GM12874 (cell line): ENCODE data around the gene ROPN1L.

Source experiments
- TF ChIP-seq, protein P1 (sequence below): IDR thresholded peaks from 2 replicates; pipeline ENCODE4 v1.5.1; 2011; ENCODE audit warnings: low read depth, mild to moderate bottlenecking, control low read depth, low read length, moderate library complexity; ENCODE audit not compliant: insufficient read depth

The ROPN1L gene

DNA sequence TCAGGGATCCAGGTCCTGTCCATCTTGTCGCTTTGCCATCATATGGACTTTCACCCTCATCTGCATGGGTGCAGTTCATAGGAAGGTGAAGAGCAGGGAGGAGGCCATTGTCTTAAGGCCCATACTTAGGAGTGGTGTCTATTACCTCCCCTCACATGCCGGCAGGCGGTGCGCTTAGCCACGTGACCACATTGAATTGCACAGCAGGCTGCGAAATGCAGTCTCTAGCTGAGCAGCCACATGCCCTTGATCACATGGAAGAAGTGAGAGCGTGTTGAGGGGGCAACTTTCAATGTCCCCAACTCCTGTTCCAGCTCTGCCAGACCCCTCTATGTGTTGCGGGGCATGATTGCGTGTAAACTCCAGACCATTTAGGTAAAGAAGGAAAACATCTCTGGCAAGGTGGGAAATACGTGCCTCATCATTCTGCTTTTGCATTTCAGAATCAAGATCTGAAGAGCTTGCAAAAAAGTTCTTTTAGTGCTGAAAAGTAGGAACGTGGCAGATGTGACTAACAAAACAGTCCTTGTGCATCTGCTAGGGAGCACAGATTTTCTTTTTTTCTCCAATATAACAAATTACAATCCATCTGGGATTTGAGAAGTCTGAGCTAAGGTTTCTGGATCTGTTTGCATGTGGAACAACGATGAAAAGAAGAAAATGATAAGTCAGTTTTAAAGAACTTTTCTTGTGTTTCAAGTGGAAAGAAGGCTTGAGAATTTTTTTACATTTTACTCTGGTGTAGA is 34.4 kb downstream of the ROPN1L start:
- TF ChIP-seq, protein P1, sequence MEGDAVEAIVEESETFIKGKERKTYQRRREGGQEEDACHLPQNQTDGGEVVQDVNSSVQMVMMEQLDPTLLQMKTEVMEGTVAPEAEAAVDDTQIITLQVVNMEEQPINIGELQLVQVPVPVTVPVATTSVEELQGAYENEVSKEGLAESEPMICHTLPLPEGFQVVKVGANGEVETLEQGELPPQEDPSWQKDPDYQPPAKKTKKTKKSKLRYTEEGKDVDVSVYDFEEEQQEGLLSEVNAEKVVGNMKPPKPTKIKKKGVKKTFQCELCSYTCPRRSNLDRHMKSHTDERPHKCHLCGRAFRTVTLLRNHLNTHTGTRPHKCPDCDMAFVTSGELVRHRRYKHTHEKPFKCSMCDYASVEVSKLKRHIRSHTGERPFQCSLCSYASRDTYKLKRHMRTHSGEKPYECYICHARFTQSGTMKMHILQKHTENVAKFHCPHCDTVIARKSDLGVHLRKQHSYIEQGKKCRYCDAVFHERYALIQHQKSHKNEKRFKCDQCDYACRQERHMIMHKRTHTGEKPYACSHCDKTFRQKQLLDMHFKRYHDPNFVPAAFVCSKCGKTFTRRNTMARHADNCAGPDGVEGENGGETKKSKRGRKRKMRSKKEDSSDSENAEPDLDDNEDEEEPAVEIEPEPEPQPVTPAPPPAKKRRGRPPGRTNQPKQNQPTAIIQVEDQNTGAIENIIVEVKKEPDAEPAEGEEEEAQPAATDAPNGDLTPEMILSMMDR: no peak

DNA sequence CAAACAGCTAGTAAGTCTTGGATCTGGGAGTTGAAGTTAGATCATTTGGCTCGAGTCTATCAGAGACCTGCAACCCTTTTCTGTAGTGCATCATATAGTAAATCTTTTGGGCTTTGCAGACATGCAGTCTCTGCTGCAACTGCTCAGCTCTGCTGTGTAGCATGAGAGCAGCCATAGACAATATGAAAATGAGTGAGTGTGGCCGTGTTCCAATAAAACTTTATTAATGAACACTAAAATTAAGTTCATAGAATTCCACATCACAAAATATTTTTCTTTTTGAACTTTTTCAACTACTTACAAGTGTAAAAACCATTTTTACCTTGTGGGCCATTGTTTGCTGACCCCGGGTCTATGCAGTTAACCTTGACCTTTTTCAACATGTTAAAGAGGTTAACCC is 35.2 kb downstream of the ROPN1L start:
- TF ChIP-seq, protein P1: no peak

DNA sequence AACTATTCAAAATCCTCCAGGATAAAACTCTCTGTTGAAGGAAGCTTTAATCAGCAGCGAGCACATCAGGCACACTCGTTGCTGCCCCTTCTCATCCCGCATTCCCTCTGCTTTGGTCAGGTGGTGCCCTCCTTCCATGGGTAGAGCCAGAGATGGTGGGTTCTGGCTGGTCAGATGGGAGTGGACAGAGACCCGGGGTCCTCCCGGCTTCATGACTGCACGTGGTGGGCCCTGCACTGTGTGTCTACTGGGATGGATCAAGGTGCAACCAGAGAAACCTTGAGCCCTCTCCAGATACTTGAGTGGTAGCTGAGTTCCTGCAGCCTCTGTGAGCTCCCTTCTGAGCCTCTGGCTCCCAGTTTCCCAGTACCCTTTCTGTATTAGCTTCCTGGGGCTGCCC is 36.3 kb downstream of the ROPN1L start:
- TF ChIP-seq, protein P1: no peak

DNA sequence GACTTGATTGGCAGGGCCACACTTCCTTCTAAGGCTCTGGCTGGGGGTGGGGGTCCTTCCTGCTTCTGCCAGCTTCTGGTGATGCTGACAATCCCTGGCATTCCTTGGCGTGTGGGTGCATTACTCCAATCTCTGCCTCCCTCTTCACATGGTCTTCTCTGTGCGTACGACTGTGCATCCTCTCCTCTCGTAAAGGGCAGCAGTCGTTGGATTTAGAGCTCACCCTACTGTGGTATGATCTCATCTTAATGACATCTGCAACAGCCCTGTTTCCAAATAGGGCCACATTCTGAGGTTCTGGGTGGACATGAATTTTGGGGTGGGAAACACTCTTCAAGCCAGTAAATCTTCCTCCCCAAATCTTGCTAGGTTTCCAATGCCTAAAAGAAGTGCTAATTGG is 36.8 kb downstream of the ROPN1L start:
- TF ChIP-seq, protein P1: no peak

DNA sequence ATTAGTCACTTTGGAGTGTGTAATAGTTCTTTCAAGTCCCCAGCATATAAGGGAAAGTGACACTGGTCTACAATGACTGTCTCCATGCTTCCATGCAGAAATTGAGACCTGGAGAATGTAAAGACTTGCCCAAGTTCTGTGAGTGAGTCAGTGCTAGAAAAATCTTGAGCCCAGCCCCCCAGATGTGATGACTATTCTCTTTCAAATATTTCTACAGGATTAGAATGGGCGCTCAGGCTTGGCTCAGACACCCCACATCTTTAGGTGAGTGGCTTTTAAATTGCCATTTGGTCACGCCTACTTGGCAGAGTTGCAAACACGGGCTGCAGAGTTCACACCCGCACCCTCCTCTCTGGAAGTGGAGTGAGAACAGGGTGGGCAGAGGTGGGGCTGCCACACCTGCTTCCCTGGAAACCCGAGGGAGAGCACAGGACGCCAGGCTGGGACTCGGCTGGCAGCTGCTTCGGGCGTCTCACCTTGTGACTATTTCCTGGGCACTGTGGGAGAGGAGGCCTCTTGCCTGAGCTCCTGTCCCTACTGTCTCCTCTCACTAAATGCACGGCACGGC is 37.6 kb downstream of the ROPN1L start:
- TF ChIP-seq, protein P1: no peak

DNA sequence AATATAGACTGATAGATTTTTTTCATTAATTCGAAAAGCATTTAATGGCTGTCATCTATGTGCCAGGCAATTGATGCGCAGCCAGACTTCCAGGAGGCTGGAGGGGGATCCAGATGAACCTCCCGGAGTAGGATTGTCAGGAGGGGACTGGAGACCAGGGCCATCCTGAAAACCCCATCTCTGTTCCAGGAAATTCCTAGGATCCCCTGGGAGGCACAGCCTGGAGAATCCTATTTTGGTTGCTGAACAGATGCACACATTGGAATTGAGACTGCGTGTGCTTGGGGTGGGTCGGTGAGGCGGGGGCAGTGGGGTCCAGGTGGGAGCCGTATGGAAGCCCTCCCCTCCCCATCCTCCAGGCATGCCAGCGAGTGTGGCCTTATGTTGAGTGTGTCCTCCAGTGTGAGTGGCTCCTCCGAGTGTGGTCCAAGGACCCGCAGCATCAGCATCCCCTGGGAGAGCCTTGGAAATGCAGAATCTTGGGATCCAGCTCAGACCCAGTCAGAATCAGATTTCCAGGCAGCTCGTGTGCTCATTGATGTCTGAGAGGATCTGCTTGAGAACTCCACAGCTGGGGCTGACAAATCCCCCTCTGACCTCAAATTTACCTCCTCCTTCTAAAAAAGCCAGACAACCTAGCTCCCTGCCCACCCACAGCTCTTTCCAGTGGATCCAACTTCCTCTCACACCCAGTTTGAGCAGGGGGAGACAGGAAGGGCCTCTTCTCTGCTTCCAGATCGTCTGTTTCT is 38.7 kb downstream of the ROPN1L start:
- TF ChIP-seq, protein P1: no peak

DNA sequence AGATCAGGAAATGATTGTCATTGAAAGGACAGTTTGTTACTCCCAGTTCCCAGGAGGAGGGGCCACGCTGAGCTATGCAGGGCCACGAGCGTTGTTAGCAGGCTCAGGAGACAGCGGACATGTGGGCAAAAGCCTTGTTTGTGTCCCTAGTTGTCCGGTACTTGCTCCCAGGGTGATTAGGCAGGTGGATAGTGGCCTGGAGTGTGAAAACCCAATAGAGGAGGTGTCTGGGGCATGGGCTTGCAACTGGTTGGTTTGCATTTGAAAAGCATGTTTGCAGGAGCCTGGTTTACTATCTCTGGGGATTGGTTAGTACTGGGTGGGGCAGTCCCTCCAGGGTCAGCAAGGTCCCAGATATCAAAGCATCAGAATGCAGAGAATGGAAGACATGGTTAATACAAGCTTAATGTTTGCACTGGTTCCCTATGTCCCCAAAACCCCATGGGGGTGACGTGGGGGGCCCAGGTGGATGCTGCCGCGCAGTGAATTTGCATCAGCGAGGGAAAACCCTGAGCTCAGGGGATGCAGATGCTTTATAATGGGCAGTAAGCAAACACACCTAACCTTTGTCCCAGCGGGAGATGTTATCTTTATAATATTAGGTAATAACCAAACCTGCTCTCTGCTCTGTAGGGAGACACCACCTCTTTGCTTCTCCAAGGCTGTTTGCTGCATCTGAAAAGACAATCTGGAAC is 39.7 kb downstream of the ROPN1L start:
- TF ChIP-seq, protein P1: no peak
